HG03039 (cell line): ENCODE data around the gene BLOC1S4.

Source experiments
- ATAC-seq: cut with Tn5 transposase; IDR thresholded peaks from one replicate; pipeline ENCODE4 v1.9.1; 2021; ENCODE audit warnings: mild to moderate bottlenecking, moderate library complexity; ENCODE audit not compliant: unreplicated experiment

Gene BLOC1S4

GRCh38 chr4:6689506-6689960 lies 26.4 kb upstream of the BLOC1S4 start:
- ATAC-seq = no peak

- no peak for ATAC-seq
These were observed 23.6 kb upstream of the BLOC1S4 start for GRCh38 chr4:6692379-6692778.

- ATAC-seq = no peak
These were observed 23.2 kb upstream of the BLOC1S4 start for GRCh38 chr4:6692806-6693205.

- ATAC-seq = no peak
These were observed 22.5 kb upstream of the BLOC1S4 start, which contains the start of gene S100P for GRCh38 chr4:6693231-6694176. Gene S100P, plus strand, starts transcription at chr4:6693878. Its CDS starts 55 bp downstream, at chr4:6693933.

GRCh38 chr4:6694177-6694901 lies 21.6 kb upstream of the BLOC1S4 start:
- no peak for ATAC-seq

GRCh38 chr4:6695660-6696610 lies 20.0 kb upstream of the BLOC1S4 start:
- ATAC-seq = no peak

- ATAC-seq = no peak
These were observed 19.4 kb upstream of the BLOC1S4 start for GRCh38 chr4:6696611-6697010.

- ATAC-seq = no peak
These were observed 18.8 kb upstream of the BLOC1S4 start for GRCh38 chr4:6697131-6697530.

- no peak for ATAC-seq
These were observed 16.6 kb upstream of the BLOC1S4 start for GRCh38 chr4:6699388-6699787.

GRCh38 chr4:6699903-6700302 lies 16.1 kb upstream of the BLOC1S4 start:
- ATAC-seq = no peak

- ATAC-seq = no peak
These were observed 14.6 kb upstream of the BLOC1S4 start for GRCh38 chr4:6701371-6701770.

GRCh38 chr4:6702761-6703160 lies 13.2 kb upstream of the BLOC1S4 start:
- no peak for ATAC-seq

GRCh38 chr4:6703786-6704185 lies 12.2 kb upstream of the BLOC1S4 start:
- no peak for ATAC-seq

- no peak for ATAC-seq
These were observed 10.3 kb upstream of the BLOC1S4 start for GRCh38 chr4:6705646-6706045.

GRCh38 chr4:6706173-6706572 lies 9.8 kb upstream of the BLOC1S4 start:
- ATAC-seq = no peak

- peak; percentile 64 for ATAC-seq
These were observed 6.5 kb upstream of the BLOC1S4 start, which contains the start of gene MRFAP1L1 for GRCh38 chr4:6709230-6710114. Gene MRFAP1L1, minus strand, starts transcription at chr4:6709865. Its CDS starts 236 bp downstream, at chr4:6709629.

- ATAC-seq = no peak
These were observed 5.7 kb upstream of the BLOC1S4 start for GRCh38 chr4:6710282-6710681.

- no peak for ATAC-seq
These were observed 5.0 kb upstream of the BLOC1S4 start for GRCh38 chr4:6710996-6711395.

- no peak for ATAC-seq
These were observed 1.0 kb upstream of the BLOC1S4 start for GRCh38 chr4:6714954-6715353.

GRCh38 chr4:6715704-6716017 lies 313 bp upstream of the BLOC1S4 start:
- no peak for ATAC-seq
